ENCODE results near the gene PGC.

PGC gene

GRCh38 chr6:41711323-41712038, 35.7 kb downstream of the PGC start:
- FAIRE-seq (no peak), DNase-seq (ENCODE audit: insufficient read length, low spot score) (no peak)
- TF ChIP-seq, protein P1, sequence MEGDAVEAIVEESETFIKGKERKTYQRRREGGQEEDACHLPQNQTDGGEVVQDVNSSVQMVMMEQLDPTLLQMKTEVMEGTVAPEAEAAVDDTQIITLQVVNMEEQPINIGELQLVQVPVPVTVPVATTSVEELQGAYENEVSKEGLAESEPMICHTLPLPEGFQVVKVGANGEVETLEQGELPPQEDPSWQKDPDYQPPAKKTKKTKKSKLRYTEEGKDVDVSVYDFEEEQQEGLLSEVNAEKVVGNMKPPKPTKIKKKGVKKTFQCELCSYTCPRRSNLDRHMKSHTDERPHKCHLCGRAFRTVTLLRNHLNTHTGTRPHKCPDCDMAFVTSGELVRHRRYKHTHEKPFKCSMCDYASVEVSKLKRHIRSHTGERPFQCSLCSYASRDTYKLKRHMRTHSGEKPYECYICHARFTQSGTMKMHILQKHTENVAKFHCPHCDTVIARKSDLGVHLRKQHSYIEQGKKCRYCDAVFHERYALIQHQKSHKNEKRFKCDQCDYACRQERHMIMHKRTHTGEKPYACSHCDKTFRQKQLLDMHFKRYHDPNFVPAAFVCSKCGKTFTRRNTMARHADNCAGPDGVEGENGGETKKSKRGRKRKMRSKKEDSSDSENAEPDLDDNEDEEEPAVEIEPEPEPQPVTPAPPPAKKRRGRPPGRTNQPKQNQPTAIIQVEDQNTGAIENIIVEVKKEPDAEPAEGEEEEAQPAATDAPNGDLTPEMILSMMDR (IDR thresholded peaks at IDR 0.05; ENCODE audit: insufficient read depth, missing control alignments), result no peak

DNA sequence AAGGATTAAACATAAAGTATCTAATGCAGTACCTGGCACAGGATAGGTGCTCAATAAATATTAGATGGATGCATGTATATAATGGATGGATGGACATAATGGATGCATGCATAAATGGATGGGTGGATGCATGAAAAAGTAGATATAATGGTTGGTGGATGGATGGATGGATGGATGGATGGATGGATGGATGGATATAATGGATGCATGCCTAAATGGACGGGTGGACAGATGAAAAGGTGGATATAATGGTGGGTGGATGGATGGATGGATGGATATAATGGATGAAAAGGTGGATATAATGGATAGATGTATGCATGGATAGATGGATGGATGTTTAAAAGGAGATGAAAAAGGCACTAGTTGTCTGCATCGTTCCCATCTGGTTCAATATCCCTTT, 37.8 kb downstream of the PGC start:
- DNase-seq (ENCODE audit: insufficient read length, low spot score), result no peak
- TF ChIP-seq, protein P1 (IDR thresholded peaks at IDR 0.05; ENCODE audit: insufficient read depth, missing control alignments), result no peak
- FAIRE-seq, result no peak

DNA sequence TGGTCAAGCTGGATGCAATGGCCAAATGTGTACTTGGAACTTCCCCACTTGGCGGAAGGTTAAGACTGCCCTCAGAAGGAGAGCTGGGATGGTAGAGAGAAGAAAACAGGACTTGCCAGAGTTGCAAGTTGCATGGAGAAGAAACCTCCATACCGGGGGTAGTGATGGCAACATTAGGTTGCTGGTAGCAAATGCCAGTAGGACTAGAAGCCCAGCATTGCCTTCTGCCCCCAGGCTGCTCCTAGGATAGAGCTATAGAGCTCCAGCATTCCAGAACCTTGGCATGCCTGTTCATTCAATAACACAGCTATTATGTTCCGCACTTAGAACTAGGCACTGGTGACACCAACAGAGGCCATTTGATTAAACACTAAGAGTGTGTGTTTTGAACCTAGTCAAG, 38.3 kb downstream of the PGC start:
- TF ChIP-seq, protein P1 (IDR thresholded peaks at IDR 0.05; ENCODE audit: insufficient read depth, missing control alignments), result no peak
- no peak for FAIRE-seq
- no peak for DNase-seq (ENCODE audit: insufficient read length, low spot score)

GRCh38 chr6:41707565-41708200, 39.5 kb downstream of the PGC start:
- TF ChIP-seq, protein P1 (IDR thresholded peaks at IDR 0.05; ENCODE audit: insufficient read depth, missing control alignments), result no peak
- no peak for FAIRE-seq
- DNase-seq (ENCODE audit: insufficient read length, low spot score), result no peak

- TF ChIP-seq, protein P1 (IDR thresholded peaks at IDR 0.05; ENCODE audit: insufficient read depth, missing control alignments), result no peak
- FAIRE-seq (no peak), DNase-seq (ENCODE audit: insufficient read length, low spot score) (no peak)
Measured at GRCh38 chr6:41706876-41707564, 40.2 kb downstream of the PGC start.

GRCh38 chr6:41705996-41706835, 41.0 kb downstream of the PGC start:
- FAIRE-seq (no peak), DNase-seq (ENCODE audit: insufficient read length, low spot score) (peak; percentile 70)
- TF ChIP-seq, protein P1 (IDR thresholded peaks at IDR 0.05; ENCODE audit: insufficient read depth, missing control alignments), result peak; percentile 58
